ENCODE measurements around the gene LIMA1. TPM values are rescaled to one million over a fixed set of nuclear protein-coding genes. Genes with fewer than 3 reads are reported as not detected.

Gene LIMA1
- total RNA-seq, 2 donors from 2014 or later = 228 to 385 TPM

- intact Hi-C loops (cut with DNase I) = no loop called here
- peak; percentile 56 for DNase-seq
- H3K9me3 ChIP-seq = no peaks in the 10 kb centered on the region
- H3K9ac ChIP-seq (ENCODE audit: low read depth in 2 of 2, low read length in 2 of 2) = peak overlapping the region in 1 of 2 donors; percentile 68
- H3K4me3 ChIP-seq = no peak overlapping the region
- H3K36me3 ChIP-seq = no peaks in the 10 kb centered on the region
- H3K27me3 ChIP-seq = no peaks in the 10 kb centered on the region
- peak overlapping the region; percentile 86 for H3K27ac ChIP-seq
- H3K4me1 ChIP-seq = peaks cover 6% of the 10 kb centered on the region
- TF ChIP-seq CTCF (IDR thresholded peaks at IDR 0.05) = no peak
Observed at GRCh38 chr12:50258167-50258551, 25.2 kb downstream of the LIMA1 start.

GRCh38 chr12:50257236-50258166, 25.8 kb downstream of the LIMA1 start:
- Histone ChIP-seq H3K36me3 (no peaks in the 10 kb centered on the region), H3K9me3 (no peaks in the 10 kb centered on the region), H3K27ac (peak overlapping the region; percentile 86), H3K27me3 (no peaks in the 10 kb centered on the region), H3K4me3 (no peak overlapping the region), H3K4me1 (peaks cover 6% of the 10 kb centered on the region), H3K9ac (ENCODE audit: low read depth in 2 of 2, low read length in 2 of 2) (peak overlapping the region in 1 of 2 donors; percentile 68)
- peak; percentile 69 for DNase-seq
- intact Hi-C loops (cut with DNase I) = no loop called here
- TF ChIP-seq CTCF (IDR thresholded peaks at IDR 0.05) = no peak

GRCh38 chr12:50256761-50257160, 26.6 kb downstream of the LIMA1 start:
- Histone ChIP-seq H3K36me3 (no peaks in the 10 kb centered on the region), H3K4me3 (no peak overlapping the region), H3K27me3 (no peaks in the 10 kb centered on the region), H3K4me1 (peaks cover 6% of the 10 kb centered on the region), H3K9me3 (no peaks in the 10 kb centered on the region), H3K27ac (no peak overlapping the region), H3K9ac (ENCODE audit: low read depth in 2 of 2, low read length in 2 of 2) (no peak overlapping the region)
- intact Hi-C loops (cut with DNase I) = no loop called here
- no peak for TF ChIP-seq CTCF (IDR thresholded peaks at IDR 0.05)
- no peak for DNase-seq

GRCh38 chr12:50252977-50253602, 30.2 kb downstream of the LIMA1 start:
- intact Hi-C loops (cut with DNase I) = no loop called here
- Histone ChIP-seq H3K4me1 (no peaks in the 10 kb centered on the region), H3K9me3 (no peaks in the 10 kb centered on the region), H3K4me3 (no peak overlapping the region), H3K36me3 (no peaks in the 10 kb centered on the region), H3K27ac (peak overlapping the region; percentile 86), H3K9ac (ENCODE audit: low read depth in 2 of 2, low read length in 2 of 2) (peak overlapping the region in 1 of 2 donors; percentile 1), H3K27me3 (no peaks in the 10 kb centered on the region)
- no peak for TF ChIP-seq CTCF (IDR thresholded peaks at IDR 0.05)
- DNase-seq = no peak

GRCh38 chr12:50251619-50252252, 31.6 kb downstream of the LIMA1 start:
- Histone ChIP-seq H3K4me3 (no peak overlapping the region), H3K4me1 (peaks cover 4% of the 10 kb centered on the region), H3K27ac (peak overlapping the region; percentile 86), H3K36me3 (no peaks in the 10 kb centered on the region), H3K9me3 (no peaks in the 10 kb centered on the region), H3K27me3 (no peaks in the 10 kb centered on the region), H3K9ac (ENCODE audit: low read depth in 2 of 2, low read length in 2 of 2) (peak overlapping the region in 1 of 2 donors; percentile 73)
- intact Hi-C loops (cut with DNase I) = no loop called here
- DNase-seq = no peak
- TF ChIP-seq CTCF (IDR thresholded peaks at IDR 0.05) = no peak

All from colonic mucosa (tissue), 4 donors.